Stimulated activated CD8-positive, alpha-beta memory T cell treated with anti-CD3 and anti-CD28 coated beads, Interleukin-4, amount 100 ng/mL, for 4 hours (primary cell): ENCODE results near the gene LRP1B.

Source experiments
- DNase-seq, 2 donors: peaks; one replicate each; pipeline ENCODE4 v3.0.0-alpha.2; 2020; ENCODE audit warnings: low read depth in 2 of 2, low spot score in 1 of 2

LRP1B gene

DNA sequence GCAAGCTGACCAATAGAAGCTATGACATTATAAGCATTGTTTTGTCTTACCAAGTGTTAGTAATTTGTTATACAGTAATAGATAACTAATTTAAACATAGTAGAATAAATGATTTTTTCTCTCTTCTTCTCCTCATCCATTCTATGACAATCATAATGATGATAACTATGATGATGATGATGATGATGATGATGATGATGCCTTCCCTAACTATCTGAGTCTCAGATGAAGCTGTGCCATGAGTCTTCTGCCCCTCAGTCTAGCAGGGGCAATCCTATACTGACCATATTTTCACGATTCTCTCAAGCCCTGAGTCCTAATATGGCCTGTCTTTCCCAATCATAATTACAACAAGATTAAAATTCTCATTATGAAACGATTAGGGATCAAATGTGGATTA lies 1369.0 kb downstream of the LRP1B start:
- DNase-seq: no peak

DNA sequence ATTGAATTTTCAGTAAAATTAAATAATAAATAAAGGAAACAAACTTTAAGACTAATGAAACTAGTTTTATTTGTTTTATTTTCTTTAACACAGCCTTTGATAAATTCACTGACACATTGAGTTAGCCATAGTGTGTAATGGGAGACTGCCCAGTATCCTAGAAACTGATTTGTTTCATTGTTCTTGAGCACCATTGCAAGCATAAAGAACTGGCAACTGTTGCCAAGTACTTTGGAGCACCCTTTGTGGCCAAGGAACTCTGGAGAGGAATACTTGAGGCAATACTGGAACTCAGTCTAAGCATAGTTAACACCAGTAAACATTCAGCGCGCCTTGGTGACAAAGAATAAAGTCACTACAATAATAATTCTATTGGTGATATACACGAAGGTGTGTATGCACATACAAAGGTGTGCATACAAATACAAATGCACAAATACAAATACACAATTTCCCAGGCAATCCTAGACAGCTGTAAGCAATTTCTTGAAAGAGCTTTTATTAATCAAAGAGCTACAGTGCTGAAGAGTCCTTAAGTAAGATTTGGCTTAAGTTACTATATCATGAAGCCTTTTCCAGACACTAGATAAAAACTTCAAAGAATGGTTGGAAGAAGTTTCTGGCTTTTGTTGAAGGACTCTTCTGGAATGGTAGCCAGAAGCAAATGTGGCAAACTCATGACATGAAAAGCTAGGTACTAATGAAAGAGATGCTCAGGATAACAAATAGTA lies 1371.2 kb downstream of the LRP1B start:
- DNase-seq: no peak

DNA sequence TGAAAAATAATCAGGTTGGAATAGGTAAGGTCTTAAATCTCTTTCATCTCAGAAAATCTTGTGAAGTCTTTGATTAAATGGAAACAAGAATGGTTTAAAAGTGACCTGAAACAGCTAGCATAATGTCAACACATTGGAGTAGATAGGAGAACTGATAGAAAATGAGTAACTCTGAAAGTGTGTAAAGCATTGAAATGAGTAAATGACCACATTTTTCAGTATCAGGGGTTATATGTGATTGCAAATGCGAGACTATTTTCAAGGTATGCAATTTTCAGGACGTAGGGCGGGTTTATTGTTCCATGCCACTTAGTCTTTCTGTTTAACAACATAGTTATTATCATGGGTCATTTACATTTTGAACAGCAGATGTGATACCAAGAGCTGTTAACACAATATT lies 1383.2 kb downstream of the LRP1B start:
- DNase-seq: no peak

DNA sequence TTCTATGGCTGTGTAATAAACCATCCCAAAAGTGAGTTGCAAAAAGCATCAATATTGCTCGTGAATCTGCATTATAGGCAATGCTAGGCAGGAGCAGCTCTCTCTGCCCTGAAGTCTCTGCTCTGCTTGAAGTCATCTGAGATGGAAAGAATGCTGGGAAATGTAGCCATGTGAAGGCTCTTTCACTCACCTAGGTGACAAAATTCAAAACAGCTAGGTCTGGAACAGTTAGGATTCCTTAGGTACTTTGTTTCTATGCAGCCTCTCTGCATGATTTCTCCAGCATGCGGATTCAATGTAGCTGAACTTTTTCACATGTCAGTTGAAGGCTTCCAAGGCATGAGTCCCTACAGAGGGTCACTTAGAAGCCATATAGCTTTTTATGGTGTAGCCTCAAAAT lies 1383.7 kb downstream of the LRP1B start:
- DNase-seq: no peak

DNA sequence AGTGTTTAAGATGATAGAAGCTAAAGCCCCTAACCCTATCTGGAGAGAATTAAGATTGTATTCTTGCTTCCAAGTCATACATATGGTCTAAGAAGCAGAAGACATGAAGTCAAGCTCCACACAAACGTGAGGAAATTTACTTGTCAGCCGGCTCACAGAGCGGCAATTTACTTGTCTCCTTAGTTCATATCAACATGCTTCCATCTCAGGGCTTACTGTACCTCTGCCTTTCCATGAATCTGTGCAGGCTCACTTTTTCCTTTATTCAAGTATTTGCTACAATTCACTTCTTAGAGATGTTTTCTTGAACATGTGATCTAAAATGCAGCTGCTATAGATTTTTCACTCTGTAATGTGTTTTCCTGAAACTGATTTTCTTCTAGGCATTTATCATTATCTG lies 1386.4 kb downstream of the LRP1B start:
- DNase-seq: no peak

DNA sequence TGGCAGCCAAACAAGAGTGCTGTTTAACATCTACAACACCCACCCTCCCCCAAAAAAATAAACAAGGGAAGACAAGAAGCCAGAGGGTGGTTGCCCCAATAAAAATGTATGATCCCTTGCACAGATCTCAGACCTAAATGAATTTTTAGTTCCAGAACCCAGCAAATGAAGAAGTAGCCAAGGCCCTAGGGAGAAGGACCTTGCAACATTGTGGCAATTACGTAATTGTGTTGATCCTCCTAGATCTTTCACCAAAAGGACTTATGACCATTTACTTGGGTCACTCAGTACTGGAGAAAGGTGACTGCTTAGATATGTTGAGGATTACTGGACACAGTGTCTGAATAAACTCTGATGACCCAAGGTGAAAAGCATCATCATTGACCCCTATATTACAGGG lies 1393.8 kb downstream of the LRP1B start:
- no peak for DNase-seq

DNA sequence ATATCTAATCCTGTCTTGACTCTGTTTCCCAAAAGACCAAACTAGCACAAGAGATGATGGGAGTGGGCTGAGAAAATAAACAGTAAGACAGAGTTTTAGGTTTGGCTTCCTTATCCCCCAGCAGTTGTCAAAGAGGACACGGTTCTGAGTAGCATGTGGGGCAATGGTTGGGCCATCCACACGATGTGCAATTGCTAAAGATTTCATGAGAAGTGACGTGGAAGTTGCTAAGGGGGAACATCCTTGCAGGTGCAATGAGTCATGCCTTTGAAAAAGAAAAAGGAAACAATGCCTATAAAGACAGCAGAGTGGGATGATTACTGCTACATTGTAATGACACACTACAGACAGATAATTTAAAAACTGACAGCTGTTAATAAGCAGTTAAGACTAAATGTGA lies 1395.8 kb downstream of the LRP1B start:
- no peak for DNase-seq

DNA sequence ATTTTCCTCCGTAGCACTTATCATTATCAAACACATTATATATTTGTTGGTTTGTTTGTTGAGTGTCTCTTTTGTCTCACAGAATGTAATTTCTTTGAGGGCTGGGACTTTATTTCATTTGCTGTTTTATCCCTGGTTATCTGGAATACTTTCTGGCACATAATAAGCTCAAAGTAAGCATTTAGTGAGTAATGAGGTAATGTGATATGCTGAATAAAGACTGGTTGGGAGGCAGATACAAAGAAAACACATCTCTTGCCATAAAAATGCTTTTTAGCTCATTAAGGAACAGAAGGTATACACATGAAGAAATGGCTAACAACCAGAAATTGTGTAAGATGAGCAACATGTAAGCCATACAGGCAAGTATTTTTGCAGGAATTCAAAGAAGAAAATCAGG lies 1411.8 kb downstream of the LRP1B start:
- DNase-seq: no peak

DNA sequence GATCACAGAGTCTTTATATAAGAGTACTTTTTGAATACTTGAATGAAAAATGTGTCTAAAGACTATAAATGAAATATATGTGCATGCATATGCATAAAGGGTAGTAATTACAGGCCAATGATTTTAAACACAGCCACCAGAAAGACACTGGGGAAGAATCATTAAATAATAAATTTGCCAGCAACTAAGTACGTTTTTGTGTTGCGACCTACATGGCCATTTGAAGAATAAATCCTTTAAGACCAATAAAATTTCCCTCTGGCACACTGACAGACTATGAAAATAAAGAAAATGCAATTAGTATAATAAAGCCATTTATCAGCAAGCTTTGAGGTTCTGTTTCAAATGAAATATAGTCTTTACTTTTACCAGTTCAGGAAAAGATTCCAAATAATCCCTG lies 1413.3 kb downstream of the LRP1B start:
- DNase-seq: no peak

DNA sequence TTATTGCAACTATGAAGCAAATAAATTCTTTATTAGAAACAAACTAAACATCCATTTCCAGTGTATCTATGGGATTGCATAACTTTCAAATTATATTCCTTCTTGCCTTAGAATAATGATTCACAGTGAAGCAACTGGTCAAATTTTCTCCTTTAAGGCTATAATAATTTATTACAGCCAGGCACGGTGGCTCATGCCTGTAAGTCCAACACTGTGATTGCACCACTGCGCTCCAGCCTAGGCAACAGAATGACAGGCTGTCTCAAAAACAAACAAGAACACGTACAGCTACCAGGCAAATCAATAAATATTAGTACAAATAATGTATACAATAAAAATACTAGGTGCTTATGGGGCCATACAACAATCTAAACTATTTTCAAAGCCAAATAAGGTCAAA lies 1416.2 kb downstream of the LRP1B start:
- no peak for DNase-seq

DNA sequence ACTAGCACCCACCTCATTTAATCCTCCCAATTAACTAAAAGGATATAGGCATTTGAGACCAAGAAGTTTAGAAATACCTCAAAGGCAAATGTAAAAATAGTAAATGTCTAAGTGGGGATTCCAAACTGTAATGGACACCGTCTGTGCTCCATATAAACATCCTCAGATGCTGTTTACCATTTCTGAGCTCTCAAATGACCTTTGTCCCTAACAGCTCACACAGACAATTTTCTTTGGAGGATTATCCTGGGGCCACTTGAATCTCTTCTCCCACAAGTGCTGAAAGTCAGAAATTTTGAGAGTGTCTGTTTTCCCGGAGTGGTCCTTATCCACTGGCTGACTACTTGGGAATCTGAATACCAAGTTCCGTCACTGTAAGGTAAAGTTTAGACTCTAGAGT lies 1418.9 kb downstream of the LRP1B start:
- no peak for DNase-seq

DNA sequence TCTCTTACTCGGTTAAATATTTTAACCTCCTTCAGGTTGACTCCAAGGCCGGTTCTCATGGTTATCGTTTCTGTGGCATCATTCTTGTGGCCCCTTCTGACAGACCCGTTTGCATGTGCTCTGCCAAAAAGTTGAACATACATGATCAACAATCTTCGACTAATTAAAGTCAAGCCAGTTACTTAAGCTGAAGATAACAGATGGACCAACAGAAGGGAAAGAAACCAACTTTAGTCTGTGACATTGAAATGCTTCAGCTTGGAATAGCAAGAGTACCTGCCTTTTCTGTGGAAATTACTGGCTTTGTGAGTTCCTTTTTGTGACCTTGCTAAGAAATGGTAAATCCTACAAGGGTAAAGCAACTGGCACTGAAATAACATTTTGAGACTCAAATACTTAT lies 1429.1 kb downstream of the LRP1B start:
- DNase-seq: no peak

DNA sequence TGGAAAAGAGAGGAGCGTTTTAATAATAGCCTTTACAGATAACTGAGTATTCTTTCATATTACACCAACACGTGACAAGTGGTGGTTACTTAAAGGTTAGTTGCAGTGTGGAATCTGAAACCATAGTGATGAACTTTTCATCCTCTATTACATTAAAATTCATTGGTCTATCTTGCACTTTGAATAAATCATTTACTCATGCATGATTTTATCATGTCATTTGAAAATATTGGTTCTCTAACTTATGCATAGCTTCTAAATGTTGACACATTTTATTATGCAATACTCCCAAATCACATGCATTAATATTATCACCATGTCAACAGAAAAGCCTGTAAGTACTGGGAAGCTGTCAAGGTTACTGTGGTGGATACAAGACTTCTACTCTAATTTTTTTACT lies 1432.2 kb downstream of the LRP1B start:
- no peak for DNase-seq

DNA sequence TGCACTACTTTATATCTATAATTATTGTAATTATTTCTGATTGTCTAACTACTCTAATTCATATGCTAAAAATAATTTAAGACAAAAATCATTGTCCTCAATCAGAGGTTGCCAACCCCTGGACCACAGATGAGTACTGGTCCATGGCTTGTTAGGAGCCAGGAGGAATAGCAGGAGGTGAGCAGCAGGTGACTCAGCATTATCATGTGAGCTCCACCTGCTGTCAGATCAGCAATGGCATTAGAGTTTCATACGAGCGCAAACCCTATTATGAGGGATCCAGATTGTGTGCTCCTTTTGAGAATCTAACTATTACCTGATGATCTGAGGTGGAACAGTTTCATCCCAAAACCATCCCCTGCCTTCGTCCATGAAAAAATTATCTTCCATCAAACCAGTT lies 1434.4 kb downstream of the LRP1B start:
- DNase-seq: no peak

DNA sequence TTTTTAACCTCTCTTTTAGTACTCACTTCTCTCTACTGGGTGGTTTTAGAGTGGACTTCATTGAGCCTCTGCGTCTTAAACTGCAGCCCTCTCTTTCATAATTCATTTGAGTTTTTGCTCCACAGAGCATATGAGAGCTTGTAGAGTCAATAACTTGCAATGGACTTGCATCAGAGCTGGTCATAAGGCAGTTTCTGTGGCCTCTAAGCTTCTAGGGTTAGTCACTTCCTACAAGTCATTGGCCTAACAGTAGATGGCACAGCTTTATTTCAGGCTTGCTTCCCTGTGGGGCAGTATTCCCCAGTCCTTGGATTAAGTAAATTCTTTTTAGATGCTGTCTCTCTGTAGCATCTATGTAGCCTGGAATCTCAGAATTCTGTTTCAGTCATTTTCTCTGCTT lies 1435.7 kb downstream of the LRP1B start:
- DNase-seq: no peak

DNA sequence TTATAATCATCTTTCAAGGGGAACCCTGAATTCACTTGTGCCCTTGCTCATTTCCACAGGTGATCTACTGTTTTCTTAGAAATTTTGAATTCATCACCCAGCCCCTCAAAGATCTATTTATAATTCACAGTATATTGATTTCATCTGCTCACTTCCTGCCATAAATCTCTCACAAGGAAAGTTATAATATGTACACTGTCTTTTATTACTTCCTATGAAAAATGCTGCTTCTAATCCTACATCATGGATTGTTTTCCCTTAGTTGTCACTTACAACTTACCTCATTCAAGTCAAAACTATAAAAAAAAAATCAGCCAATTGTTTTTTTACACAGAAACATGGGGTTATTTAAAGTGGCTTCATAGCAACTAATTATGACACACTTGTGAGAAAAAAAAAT lies 1443.0 kb downstream of the LRP1B start:
- DNase-seq: no peak

DNA sequence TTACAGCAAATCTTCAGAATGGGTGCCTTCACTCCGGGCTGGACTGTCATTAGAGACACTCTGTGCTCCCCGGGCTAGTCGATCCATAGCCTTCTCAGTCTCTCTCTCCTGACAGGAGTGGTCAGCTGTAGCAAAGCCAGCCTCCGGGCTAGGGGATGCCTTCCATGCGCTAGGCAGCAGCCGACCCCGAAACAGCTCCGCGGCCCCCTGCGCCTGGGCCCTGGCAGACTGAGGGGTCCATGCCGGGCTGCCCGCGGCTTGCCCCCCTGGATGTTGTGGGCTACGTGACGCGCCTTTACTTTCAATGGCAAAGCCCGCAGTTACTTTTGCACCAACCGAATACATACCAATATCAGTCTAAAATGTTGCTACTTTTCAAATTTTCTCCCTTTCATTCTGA lies 1447.2 kb downstream of the LRP1B start:
- DNase-seq: no peak

DNA sequence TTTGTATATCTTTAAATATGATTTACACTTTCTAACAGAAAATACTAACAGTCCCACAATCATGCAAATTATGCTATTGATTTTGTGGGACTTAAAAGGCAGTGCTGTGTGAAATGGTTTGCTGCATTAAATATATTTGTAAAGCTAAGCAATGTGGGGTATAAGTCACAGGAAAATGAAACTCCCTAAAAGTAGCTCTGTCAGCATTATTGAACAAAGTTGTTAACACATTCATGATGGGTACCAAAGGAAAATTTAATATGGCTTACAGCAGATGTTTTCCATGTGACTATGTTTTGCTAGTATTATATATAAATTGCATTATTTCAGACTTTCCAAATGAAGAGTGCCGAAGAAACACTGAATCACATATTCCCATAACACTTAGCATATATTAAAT lies 1450.0 kb downstream of the LRP1B start:
- no peak for DNase-seq

DNA sequence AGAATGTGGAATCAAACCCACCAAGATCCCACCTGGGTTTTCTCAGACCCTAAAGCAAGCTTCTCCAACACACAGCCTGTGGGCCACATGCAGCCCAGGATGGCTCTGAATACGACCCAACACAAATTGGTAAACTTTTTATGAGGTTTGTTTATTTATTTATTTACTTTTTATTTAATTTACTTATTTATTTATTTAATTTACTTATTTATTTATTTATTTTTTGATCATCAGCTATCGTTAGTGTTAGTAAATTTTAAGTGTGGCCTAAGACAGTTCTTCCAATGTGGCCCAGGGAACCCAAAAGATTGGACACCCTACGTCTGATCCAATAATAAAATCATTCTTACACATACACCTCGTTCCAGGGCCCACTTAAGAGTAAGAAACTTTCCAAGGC lies 1451.1 kb downstream of the LRP1B start:
- no peak for DNase-seq

DNA sequence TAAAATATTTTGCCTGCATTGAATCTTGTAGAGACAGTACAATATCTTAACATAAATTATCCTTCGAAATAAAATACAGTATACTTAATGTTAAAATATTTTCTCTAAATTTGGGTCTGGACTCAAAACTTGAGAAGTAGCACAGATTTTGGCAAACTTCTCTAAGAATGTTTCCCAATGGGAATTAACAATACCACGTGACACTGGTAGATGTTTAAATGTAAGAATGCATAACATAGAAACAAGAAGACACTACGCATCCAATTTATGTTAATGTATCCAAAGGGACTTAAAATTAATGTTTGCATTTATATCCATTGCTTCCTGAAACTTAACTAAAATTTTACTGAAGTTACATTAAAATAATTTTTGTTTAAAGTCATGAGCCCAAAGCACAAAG lies 1460.9 kb downstream of the LRP1B start:
- DNase-seq: no peak

DNA sequence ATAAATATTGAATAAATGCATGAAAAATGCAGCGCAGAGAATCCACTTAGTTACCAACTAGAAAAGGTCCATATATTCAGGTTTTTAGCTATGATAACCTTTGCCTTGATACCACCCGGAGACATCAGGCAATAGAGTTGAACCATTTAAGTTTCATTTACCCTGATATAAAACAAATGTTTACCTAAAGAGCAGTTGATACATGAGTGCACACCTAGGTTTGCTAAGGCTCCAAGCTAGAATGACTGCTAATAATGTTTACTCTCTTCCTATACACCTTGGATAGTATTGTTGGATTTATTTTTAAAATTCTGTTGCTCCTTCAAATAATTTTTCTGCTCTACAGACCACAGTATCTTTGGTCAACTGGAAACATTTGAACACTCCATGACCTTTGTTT lies 1463.6 kb downstream of the LRP1B start:
- DNase-seq: no peak

DNA sequence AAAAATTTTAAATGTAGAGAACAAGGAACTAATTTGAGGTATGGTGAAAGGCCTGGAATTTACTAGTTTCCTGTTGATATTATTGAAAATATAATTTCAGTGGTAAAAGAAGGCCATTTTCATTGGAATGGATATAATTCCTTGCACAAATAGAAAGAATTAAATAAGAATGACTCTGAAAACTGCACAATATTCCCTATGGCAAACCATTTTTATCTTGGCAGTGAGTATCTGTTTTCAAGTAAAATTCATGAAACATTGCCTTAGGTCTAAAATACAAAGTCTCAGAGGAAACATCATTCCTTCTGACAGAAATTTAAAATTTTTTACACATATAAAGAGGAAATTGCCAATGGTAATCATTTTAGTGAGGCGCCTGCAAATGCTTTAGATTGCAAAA lies 1468.3 kb downstream of the LRP1B start:
- DNase-seq: no peak

DNA sequence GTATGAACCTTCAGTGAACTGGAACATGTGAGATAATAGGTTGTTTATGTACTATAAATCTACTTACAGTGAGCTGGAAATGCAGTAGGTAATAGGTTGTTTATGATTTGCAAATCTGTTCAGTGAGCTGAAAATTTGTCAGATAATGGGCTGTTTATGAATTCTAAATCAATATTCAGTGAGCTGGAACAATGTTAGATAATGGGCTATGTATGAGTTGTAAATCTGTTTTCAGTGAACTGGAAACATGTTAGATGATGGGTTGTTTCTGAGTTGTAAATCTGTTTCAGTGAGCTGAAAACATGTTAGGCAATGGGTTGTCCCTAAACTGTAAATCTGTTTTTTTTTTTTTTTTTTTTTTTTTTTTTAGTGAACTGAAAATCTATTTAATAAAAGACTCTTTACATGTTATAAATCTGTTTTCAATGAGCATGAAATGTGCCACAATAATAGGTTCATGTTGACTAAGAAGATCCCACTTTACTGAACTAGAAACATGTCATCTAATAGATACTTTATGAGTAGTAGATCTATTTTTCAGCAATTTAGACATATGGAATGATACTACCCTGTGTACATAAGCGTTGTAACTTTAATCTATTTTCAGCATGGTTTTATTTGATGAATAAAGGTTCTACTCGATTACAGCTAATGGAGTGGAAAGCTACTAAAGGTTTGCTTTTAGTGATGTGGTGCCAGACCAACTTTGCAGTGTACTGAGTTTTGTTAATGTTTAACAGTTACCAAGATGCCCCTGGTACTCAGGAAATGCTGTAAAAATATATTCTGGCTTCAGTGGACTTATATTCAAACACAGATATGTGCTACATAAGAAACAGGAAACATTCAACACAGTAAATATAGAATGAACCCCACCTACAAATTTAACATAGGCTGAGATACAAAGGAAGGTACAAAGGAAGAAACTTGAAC lies 1471.8 kb downstream of the LRP1B start:
- no peak for DNase-seq
